HFF-Myc (cell line): ENCODE measurements around the gene SBF2.

Experiments used
- DNase-seq: peaks from one replicate; pipeline ENCODE4 v3.0.0-alpha.2; 2011; ENCODE audit warnings: low read depth; ENCODE audit errors: extremely low read depth
- H3K4me3 ChIP-seq: replicated peaks from 2 replicates; pipeline ENCODE4 v1.5.1; 2011; ENCODE audit warnings: low read depth, mild to moderate bottlenecking, control low read depth, low read length
- CTCF ChIP-seq: IDR thresholded peaks from 2 replicates; pipeline ENCODE4 v1.5.1; 2012; ENCODE audit warnings: mild to moderate bottlenecking, low read depth, low read length, control low read depth; ENCODE audit errors: missing control alignments

Gene SBF2

GRCh38 chr11:10328314-10329098 lies 34.5 kb upstream of the SBF2 start:
- no peak for TF ChIP-seq CTCF
- DNase-seq, result no peak
- H3K4me3 ChIP-seq, result no peak overlapping the region

- DNase-seq, result no peak
- TF ChIP-seq CTCF, result no peak
Measured at GRCh38 chr11:10327254-10327653, 33.2 kb upstream of the SBF2 start.

GRCh38 chr11:10326012-10326964 lies 32.3 kb upstream of the SBF2 start:
- no peak overlapping the region for H3K4me3 ChIP-seq
- no peak for TF ChIP-seq CTCF
- no peak for DNase-seq

More at GRCh38 chr11:10327254-10327653, 33.2 kb upstream of the SBF2 start:
- no peak overlapping the region for H3K4me3 ChIP-seq

GRCh38 chr11:10325277-10326011 lies 31.4 kb upstream of the SBF2 start:
- DNase-seq, result no peak
- no peak for TF ChIP-seq CTCF
- no peak overlapping the region for H3K4me3 ChIP-seq

GRCh38 chr11:10324474-10324873 lies 30.5 kb upstream of the SBF2 start:
- DNase-seq, result no peak
- no peak overlapping the region for H3K4me3 ChIP-seq
- no peak for TF ChIP-seq CTCF

GRCh38 chr11:10323793-10324170 lies 29.8 kb upstream of the SBF2 start:
- DNase-seq, result no peak
- no peak overlapping the region for H3K4me3 ChIP-seq
- no peak for TF ChIP-seq CTCF
